Measurements from ENCODE around the gene TTC7B.
A peak's percentile ranks its signal among the peaks of the same experiment; 100 is the strongest.

The TTC7B gene

DNA sequence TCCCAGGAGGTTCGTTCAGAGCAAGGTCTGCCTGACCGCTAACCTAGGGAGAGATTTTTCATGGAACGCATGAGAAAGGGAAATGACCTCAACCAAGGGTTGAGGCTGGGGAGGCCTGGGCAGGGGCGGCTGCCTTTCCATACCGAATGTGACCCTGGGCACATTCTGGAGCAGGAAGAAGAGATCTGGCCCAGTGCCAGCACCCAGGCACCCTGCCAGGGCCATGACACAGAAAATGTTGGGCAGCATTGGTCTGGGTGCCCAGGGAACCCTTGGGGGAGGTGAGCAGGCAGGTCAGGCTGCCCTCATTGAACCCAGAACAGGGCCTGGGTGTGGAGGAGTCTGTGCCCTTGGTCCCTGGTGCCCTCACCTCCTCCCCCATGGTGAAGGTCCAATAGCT is 312.6 kb downstream of the TTC7B start:
- DNase-seq = no peak

DNA sequence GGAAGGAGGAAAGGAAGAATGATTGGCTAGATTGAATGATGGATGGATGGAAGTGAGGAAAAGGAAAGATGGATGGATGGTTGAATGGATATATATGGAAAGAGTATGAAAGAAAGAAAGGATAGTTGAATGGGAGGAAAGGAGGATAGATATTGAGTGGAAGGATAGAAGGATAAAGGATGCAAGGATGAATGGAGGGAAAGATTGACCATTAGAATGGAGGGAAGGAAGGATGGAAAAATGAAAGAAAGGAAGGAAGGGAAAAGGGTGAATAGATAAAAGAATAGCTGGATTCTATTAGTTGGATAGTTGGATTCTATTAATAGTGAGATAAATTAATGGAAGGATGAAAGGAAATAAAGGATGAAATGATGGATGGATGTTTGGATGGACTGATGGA is 313.5 kb downstream of the TTC7B start:
- no peak for DNase-seq

DNA sequence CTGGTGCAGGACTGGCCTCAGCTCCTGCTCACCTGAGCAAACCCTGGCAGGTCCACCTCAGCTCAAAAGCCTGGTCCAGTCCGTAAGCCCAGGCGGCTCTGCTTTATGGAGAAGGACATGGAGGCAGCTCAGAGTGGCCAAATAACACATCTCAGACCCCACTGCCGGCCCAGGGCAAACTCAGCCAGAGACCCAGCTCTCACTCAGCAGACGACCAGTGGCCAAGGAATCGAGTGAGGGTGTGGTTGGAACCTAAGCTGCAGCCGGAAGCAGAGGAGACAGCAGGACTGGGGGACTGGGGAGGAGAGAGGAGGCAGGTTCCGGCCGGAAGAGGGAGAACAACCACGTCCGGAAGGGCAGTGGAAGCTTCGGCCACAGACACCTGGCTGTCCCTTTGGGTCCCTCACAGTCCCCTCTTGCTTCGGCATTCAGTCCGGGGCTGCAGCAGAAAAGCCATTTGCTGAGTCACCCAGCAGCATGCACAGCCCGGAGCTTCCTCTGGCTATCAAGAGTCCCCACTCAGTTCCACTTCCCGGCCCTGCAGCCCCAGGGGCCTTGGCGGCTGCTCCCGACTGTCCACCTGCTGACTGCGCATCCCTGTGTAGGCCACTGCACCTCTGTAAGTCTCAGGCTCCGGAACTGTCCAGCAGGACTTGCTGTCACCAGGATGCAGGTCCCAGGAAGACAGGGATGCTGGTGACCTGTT is 315.4 kb downstream of the TTC7B start:
- DNase-seq = peak; percentile 3 to 45

DNA sequence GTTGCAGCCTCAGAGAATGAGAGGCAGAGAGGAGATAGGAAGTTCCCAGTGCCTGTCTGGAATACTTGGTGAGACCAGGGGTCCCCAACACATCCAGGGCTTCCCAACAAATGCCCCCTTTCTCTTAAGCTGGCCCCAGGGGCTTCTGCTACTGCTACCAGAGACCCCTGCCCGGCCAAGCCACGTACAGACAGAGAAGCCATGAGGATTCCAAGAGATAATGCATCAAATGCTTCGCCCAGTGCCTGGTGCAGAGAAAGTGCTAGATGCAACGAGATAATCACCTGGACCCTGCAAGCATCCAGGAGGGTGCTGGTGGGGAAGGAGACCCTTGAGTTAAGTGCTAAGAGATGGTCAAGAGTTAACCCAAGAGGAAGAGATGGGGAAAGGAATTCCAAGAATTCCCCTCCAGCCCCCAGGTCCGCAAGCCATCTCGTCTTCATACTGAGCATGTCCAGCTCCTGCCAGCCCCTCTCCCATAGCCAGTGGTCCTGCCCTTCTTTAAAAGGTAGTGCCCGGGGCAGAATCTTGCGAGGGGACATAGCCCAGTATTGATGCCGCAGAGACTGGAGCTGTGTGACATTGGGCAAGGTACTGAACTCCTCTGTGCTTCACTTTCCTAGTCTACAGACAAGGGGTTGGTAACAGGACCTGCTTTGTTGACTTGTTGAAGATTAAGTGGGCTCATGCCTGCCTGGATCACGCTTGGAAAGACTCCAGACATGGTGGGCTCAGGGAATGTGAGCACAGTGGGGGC is 316.1 kb downstream of the TTC7B start:
- no peak for DNase-seq

DNA sequence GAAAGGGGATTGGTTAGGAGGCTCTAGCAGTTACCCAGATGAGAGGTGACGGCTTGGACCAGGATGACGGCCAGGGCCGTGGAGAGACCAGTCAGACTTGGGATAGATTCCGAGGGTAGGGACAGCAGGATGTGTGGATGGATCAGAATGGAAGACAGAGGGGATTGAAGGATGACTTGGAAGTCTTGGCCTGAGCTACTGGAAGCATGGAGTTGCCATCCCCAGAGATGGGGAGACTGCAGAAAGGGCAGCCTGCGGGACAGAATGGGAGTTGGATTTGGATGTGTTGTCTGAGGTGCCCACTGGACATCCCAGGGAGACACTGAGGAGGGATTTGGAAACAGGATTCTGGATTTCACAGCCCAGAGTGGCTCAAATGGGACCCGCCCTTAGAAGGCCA is 317.1 kb downstream of the TTC7B start:
- DNase-seq = no peak

DNA sequence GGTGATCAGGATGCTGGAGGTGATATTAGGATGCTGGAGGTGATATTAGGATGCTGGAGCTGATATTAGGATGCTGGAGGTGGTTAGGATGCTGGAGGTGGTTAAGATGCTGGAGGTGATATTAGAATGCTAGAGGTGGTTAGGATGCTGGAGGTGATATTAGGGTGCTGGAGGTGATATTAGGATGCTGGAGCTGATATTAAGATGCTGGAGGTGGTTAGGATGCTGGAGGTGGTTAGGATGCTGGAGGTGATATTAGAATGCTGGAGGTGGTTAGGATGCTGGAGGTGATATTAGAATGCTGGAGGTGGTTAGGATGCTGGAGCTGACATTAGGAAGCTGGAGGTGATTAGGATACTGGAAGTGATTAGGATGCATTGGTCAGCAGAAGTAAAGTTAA is 318.0 kb downstream of the TTC7B start:
- DNase-seq = no peak

DNA sequence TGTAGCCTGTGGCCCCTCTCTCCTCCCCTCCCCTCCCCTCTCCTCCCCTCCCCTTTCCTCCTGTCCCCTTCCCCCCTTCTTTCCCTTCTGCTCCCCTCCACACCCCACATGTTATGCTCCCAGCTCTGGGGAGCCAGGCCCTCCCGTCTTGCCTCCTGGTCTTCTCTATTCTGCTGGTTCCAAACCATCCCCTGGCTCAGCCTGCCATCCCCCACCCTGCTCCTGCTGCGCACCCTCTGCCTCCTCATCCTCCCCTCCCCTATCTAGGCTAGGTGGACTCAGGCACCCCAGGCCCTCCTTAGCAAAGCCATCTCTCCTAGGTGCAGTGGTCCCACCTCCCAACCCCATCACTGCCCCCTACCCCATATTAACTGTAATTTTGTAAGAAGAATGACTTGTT is 319.9 kb downstream of the TTC7B start:
- DNase-seq = no peak

DNA sequence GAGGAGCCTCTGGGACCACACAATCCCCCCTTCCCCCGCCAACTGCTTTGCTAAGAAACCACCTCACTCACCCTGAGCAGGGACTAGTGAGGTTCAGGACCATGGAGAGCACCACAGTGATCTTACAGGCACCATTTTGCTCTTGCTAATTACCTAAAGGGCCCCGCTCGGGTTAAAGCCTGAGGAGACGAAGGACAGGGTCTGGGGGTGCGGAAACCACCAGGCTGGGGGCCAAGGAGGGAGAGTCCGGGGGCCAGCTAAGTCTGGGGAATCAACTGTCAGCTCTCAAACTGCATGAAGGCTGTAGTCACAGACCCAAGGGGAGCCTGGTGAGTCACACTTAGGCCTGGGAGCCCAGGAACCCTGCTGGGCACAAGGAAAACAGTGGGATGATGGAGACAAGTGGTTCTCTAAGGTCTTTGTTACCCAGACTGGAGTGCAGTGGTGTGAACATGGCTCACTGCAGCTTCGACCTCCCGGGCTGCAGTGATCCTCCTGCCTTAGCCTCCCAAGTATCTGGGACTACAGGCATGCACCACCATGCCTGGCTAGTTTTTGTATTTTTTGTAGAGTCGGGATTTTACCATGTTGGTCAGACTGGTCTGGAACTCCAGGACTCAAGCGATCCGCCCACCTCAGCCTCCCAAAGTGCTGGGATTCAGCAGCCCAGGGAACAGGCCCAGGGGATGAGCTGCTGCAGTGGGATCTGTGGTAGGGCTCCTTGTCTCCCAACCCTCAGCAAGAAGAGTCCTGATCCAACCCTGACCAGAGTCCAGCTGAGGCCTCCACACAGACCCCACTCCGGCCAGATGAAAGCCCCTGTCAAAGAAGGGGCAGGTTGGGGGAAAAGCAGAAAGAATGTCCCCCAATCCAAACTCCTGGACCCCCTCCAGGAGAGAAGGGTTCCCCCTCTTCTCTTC is 320.6 kb downstream of the TTC7B start:
- DNase-seq = peak; percentile 26 to 52

DNA sequence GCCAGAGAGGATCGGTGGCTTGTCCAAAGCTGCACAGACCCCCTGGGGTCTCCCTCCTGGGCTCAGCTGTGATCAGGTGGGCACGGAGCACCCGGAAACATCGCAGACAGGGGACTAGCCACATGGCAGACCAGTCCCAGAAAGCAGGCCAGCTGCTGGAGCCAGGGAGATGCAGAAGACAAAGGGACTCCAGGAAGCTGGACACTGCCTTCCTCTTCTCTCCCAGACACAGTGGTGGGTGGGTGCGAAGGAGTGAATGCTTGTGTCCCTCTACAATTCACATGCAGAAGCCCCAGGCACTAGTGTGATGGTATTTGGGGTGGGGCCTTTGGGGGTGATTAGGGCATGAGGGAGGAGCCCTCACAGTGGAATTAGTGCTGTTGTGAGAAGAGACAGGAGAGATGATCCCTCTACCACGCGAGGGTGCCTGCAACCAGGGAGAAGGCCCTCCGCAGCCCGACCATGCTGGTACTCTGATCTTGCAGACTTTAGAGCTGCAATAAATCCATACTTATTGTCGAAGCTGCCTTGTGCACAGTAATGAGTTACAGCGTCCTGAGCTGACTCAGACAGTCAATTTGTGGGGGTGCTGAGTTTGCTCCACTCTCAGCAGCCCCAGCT is 324.2 kb downstream of the TTC7B start:
- no peak for DNase-seq

DNA sequence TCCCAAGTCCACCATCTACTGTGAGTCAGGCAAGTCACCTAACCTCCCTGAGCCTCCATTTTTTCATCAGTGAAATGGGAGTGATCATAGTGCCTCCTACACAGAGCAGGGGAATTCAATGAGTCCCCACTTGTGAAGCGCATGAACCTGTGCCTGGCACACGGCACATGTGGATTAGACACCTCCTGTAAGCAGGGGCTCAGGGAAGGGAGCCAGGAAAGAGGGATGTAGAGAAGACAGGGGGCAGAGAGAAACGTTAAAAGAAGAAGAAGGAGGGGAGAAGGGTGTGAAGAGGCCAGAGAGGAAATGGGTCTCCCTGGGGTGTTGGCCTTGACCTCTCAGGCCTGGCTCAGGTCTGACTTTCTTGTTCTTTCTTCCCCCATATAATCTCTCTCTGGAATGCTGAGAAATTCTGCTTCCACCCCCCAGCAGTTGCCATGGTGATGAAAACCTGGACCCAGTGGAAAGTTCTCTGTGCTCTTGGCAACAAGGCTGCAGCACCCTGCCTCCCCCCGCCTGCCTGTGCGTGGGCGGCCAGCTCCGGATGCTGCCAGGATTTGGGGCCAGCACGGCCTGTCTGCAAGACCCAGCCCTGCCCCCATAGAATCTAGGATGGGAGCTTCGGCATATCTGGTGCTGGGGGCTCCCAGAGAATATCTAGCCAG is 324.9 kb downstream of the TTC7B start:
- no peak for DNase-seq

DNA sequence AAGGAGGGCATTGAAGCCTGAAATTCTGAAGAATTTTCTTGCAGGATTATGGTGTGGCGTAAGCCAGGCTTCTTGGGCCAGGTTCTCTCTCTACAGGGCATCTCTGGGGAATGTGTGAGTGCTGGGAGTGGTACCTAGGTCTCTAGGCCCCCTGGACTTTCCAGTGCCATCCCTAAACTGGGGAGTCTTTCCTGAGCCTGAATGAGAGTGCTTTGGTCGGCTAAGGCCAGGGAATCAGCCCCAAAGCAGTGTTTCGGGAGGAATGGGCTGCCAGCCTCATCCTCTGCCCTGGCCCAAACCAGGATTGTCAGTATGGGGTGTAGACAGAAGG is 325.5 kb downstream of the TTC7B start:
- DNase-seq = no peak

DNA sequence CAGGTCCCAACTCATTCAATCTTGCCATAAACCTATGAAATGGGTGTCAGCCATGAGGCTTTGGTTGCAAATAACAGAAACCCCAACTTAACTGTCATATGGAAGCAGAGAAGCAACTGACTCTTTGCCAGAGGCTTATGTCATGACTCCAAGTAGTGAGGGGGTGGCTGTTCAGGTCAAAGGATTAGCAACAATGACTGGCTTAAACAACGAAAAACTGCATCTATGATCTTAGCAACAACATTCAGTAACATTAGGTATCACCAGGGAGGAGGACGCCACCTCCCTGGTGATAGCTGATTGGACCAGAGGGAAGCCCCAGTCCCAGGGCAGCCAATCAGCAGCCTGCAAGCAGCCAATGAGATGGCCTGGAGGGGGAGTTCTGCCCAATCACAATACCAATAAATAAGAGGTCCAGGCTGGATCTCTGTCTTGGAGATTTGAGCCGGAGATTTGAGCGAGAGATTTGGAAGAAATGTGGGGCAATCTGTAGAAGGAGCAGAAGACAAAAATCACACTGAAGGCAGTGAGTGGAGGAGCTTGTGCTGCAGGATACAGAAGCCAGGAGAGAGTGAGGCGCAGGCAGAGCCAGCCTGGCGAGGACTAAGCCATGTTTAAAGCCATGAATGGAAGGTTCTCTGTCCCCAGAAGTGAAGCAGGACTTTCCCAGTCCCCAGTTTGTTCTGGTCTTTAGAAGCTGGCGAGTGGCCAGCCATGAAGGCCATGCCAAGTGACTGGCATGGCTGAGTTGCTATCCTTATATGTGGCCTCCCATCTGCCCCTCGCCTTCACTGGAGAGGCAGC is 326.1 kb downstream of the TTC7B start:
- DNase-seq = no peak

DNA sequence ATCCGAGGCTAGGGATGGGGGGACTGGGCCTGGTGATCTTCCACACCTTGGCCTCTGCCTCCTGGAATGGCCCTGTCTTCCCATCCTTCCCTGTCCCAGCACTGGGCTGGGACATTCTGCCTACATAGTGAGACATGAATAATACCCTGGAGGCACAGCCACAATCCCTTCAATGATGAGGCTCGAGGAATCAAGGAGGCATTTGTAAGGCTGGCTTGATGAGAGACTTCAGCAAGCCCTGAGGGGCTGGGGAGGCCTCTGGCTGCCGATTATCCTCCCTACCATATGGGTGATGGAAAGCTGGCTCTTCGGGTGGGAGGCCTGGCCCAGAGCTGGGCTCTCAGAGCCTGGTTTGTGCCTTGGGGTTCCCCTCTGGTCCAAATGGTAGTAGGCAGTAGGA is 326.9 kb downstream of the TTC7B start:
- DNase-seq = no peak

DNA sequence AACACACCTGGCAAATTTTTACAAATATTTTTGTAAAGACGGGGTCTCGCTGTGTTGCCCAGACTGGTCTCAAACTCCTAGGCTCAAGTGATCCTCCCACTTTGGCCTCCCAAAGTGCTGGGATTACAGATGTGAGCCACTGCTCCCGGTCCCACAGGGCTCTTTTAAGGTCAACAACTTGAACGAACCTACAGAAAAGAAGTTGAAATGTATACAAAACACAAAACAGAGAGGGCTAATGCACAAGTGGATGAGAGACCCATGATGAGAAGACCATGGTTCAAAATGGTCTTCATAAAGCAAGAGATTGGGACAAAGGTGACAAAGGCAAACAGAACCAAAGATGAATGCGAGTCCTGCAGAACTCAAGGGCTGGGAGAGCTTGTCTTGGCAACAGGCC is 328.0 kb downstream of the TTC7B start:
- no peak for DNase-seq

DNA sequence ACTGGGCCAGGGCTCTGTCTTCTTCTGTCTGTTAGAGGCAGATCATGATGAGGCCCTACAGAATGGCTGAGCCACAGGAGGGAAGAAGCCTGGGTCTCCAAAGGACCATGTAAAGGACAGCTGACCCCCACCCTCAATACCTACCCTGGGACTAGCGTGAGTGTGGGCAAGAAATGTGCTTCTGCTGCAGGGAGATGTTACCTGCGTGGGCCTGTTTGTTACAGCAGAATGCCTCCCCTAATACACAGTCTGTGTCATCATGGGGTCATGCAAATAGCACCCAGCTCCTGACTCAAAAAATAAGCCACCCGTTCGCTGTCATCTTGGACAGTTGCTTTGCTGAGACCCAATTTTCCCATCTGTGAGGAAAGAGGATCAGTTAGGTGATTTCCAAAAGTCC is 328.8 kb downstream of the TTC7B start:
- DNase-seq = no peak

DNA sequence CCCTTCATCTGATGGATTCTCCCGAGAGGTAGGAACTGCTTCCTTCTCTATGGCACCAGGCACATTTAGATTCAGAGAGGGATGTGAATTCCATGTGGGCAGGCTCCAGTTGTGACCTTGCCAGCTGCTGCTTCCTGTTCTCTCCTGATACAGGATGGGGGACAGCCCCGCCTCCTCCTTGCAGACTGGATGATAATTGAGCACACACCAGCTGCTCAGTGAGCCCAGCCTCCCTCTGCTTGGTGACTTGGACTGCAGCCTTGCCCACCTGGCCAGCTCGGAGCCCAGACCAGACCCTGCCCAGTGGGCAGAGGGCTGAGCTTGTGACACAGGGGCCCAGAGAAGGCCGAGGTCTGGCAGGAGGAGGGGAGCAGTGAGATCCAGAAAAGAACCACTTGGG is 329.2 kb downstream of the TTC7B start:
- DNase-seq = no peak

DNA sequence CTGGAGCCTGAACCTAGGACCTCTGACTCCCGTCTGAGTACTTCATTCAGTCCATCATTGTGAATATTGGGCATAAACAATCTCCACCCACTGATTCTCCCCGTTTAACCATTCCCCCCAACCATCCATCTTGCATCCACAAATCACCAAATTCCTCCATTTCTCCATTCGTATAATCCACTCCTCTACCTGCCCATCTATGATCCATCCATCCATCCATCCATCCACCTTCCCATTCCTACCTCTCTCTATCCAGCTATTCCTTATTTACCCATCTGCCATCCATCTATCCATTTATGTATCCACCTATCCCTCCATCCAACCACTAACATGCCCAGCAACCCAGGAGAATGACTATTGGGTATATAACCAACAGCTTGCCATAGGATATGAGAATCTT is 331.9 kb downstream of the TTC7B start:
- no peak for DNase-seq

DNA sequence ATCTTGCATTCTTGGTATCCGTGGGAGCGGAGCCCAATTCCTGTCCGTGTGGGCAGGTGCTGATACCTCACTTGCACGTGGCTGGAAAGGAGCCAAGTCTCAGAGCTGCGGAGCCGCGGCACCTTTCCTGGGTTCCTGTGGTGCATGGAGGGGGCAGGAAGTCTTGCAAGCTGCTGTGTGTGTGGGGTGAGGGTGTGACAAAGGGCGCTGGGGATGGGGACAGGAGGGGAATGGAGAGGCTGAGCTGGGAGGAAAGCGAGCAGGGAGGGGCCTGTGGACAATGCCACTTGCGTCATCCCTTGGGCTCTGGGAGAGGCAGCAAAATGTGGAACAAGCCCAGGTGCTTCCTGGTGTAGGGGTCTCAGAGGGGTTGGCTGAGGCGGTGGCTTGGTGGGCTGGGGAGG is 332.7 kb downstream of the TTC7B start:
- DNase-seq = no peak

DNA sequence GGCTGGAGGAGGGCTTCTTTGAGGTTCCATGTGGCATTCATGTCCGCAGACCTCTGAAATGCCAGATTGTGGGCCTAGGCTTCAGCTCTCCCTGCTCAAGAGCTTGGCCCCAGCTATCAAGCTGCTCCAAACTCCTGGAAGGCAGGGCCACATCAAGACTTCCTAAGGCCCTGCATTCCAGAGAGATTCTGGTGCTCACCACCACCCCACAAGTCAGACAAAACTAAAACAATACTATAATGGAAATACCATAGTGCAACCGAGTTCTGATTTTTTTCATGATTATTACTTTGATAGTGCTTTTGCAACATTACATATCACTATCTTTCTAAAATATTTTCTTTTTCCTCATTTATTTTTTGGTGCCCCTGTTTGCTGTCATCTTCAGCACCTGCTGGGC is 333.1 kb downstream of the TTC7B start:
- no peak for DNase-seq

DNA sequence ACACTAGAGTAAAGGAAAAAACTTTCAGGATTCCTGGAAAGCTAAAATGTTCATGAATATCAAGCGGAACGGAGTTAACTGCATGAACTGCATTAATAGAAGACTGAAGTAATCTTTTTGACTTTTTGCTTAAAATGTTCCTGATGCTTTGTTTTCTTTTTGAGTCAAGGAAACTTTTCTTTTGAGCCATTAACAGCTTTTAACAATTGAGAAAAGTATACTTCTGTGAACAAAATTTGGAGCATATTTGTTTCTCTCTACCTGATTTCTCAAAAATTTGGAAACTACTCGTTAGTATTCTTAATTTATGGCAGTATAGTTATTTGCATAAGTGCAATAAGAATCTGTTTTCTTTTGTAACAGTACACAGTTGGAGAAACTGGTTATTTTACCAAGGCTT is 340.9 kb downstream of the TTC7B start:
- no peak for DNase-seq

All from inflammatory macrophage (primary cell).